Activated CD4-positive, alpha-beta T cell treated with anti-CD3 and anti-CD28 coated beads, Interleukin-2, Interleukin-4, amounts not matched to agents 100 ng/mL and 50 ng/mL, durations not matched to agents 16 hours and 8 hours (primary cell): ENCODE measurements around the gene EYA4.

ENCODE experiments used
- DNase-seq: peaks from one replicate; pipeline ENCODE4 v3.0.0-alpha.2; 2020; ENCODE audit warnings: low spot score

The EYA4 gene

GRCh38 chr6:133241086-133241900 is at the start of gene EYA4:
TSS of gene EYA4 (plus strand) at chr6:133241357. CDS start at chr6:133274781, 33,424 bp downstream.
- DNase-seq, result no peak

- no peak for DNase-seq
Observed at GRCh38 chr6:133193396-133193795, 47.8 kb upstream of the EYA4 start.

GRCh38 chr6:133198725-133199124 is 42.4 kb upstream of the EYA4 start:
- no peak for DNase-seq

GRCh38 chr6:133201231-133201630 is 39.9 kb upstream of the EYA4 start:
- DNase-seq, result no peak

- DNase-seq, result no peak
Observed at GRCh38 chr6:133202610-133203343, 38.4 kb upstream of the EYA4 start.

GRCh38 chr6:133203344-133203697 is 37.8 kb upstream of the EYA4 start:
- DNase-seq, result no peak

GRCh38 chr6:133205304-133205703 is 35.9 kb upstream of the EYA4 start:
- DNase-seq, result no peak

- DNase-seq, result no peak
Observed at GRCh38 chr6:133206942-133207341, 34.2 kb upstream of the EYA4 start.

- DNase-seq, result no peak
Observed at GRCh38 chr6:133207754-133208153, 33.4 kb upstream of the EYA4 start.

- DNase-seq, result no peak
Observed at GRCh38 chr6:133208183-133208755, 32.9 kb upstream of the EYA4 start.

GRCh38 chr6:133214267-133214666 is 26.9 kb upstream of the EYA4 start:
- no peak for DNase-seq

- no peak for DNase-seq
Observed at GRCh38 chr6:133218852-133219251, 22.3 kb upstream of the EYA4 start.

- no peak for DNase-seq
Observed at GRCh38 chr6:133223452-133224029, 17.6 kb upstream of the EYA4 start.

GRCh38 chr6:133225560-133225959 is 15.6 kb upstream of the EYA4 start:
- no peak for DNase-seq

GRCh38 chr6:133227344-133227743 is 13.8 kb upstream of the EYA4 start:
- DNase-seq, result no peak

GRCh38 chr6:133230052-133230451 is 11.1 kb upstream of the EYA4 start:
- no peak for DNase-seq

GRCh38 chr6:133235221-133235620 is 5.9 kb upstream of the EYA4 start:
- no peak for DNase-seq

- no peak for DNase-seq
Observed at GRCh38 chr6:133236932-133237331, 4.2 kb upstream of the EYA4 start.

- no peak for DNase-seq
Observed at GRCh38 chr6:133240511-133241085, 559 bp upstream of the EYA4 start.

GRCh38 chr6:133241901-133242636 is 912 bp downstream of the EYA4 start:
- no peak for DNase-seq
